Astrocyte (in vitro differentiated cells and primary cell): ENCODE data around the gene RIPOR2. TPM values are rescaled to one million over a fixed set of nuclear protein-coding genes. Genes with fewer than 3 reads are reported as not detected.

Experiments
- DNase-seq: peaks from one replicate; pipeline ENCODE4 v3.0.0-alpha.2; 2010; ENCODE audit warnings: low read depth
- FAIRE-seq: peaks from 2 replicates; lab custom pipeline; 2011; peaks lifted over from hg19 to GRCh38; lab: Jason Lieb, UNC
- H2AFZ ChIP-seq: 2 replicates; pipeline ENCODE4 v1.6.0; 2012; ENCODE audit warnings: low read depth, low read length, inconsistent platforms
- H3K27ac ChIP-seq: 2 replicates; pipeline ENCODE4 v1.5.1; 2011; ENCODE audit warnings: low read depth, low read length, inconsistent platforms
- H3K27me3 ChIP-seq: 2 replicates; pipeline ENCODE4 v1.6.0; 2011; ENCODE audit warnings: low read length, inconsistent platforms; ENCODE audit not compliant: insufficient read depth
- H3K36me3 ChIP-seq: 2 replicates; pipeline ENCODE4 v1.5.1; 2011; ENCODE audit warnings: low read length, inconsistent platforms; ENCODE audit not compliant: insufficient read depth
- H3K4me1 ChIP-seq: 2 replicates; pipeline ENCODE4 v1.5.1; 2011; ENCODE audit warnings: low read length, inconsistent platforms; ENCODE audit not compliant: insufficient read depth
- H3K4me2 ChIP-seq: 2 replicates; pipeline ENCODE4 v1.6.0; 2012; ENCODE audit warnings: low read length, inconsistent platforms
- H3K4me3 ChIP-seq: 2 replicates; pipeline ENCODE4 v1.5.1; 2011; ENCODE audit warnings: low read depth, mild to moderate bottlenecking, low read length, inconsistent platforms; ENCODE audit not compliant: insufficient read depth
- H3K79me2 ChIP-seq: 2 replicates; pipeline ENCODE4 v1.6.0; 2012; ENCODE audit warnings: mild to moderate bottlenecking, low read length, inconsistent platforms; ENCODE audit not compliant: insufficient read depth
- H3K9ac ChIP-seq: 2 replicates; pipeline ENCODE4 v1.6.0; 2012; ENCODE audit warnings: mild to moderate bottlenecking, low read length, inconsistent platforms
- H3K9me3 ChIP-seq: 2 replicates; pipeline ENCODE4 v1.5.1; 2012; ENCODE audit warnings: low read depth, mild to moderate bottlenecking, low read length, inconsistent platforms; ENCODE audit not compliant: insufficient read depth
- H4K20me1 ChIP-seq: 2 replicates; pipeline ENCODE4 v1.6.0; 2012; ENCODE audit warnings: low read length, inconsistent platforms; ENCODE audit not compliant: insufficient read depth
- H3K27ac Mint-ChIP-seq: one replicate; pipeline ENCODE4 v1.8.0; 2021; ENCODE audit warnings: mild to moderate bottlenecking, mixed read lengths; ENCODE audit not compliant: unreplicated experiment
- H3K27me3 Mint-ChIP-seq: one replicate; pipeline ENCODE4 v1.8.0; 2021; ENCODE audit warnings: low read depth, mixed read lengths; ENCODE audit not compliant: unreplicated experiment
- H3K36me3 Mint-ChIP-seq: one replicate; pipeline ENCODE4 v1.8.0; 2021; ENCODE audit warnings: low read depth, mixed read lengths; ENCODE audit not compliant: unreplicated experiment
- H3K4me1 Mint-ChIP-seq: one replicate; pipeline ENCODE4 v1.8.0; 2021; ENCODE audit warnings: low read depth, mixed read lengths; ENCODE audit not compliant: unreplicated experiment
- H3K4me3 Mint-ChIP-seq: one replicate; pipeline ENCODE4 v1.8.0; 2021; ENCODE audit warnings: mild to moderate bottlenecking, moderate library complexity, mixed read lengths; ENCODE audit not compliant: unreplicated experiment
- H3K9me3 Mint-ChIP-seq: one replicate; pipeline ENCODE4 v1.8.0; 2021; ENCODE audit warnings: mild to moderate bottlenecking, mixed read lengths; ENCODE audit not compliant: unreplicated experiment
- CTCF ChIP-seq: IDR thresholded peaks from 2 replicates; pipeline ENCODE4 v1.5.1; 2011; ENCODE audit warnings: low read depth, mild to moderate bottlenecking, inconsistent platforms, low read length, moderate library complexity; ENCODE audit not compliant: insufficient read depth
- EZH2 ChIP-seq: IDR thresholded peaks from 2 replicates; pipeline ENCODE4 v1.6.1; 2012; ENCODE audit warnings: mild to moderate bottlenecking, low read length, inconsistent platforms; ENCODE audit not compliant: insufficient read depth
- total RNA-seq: library from RNA; stranded (reverse); gene quantifications from 2 replicates; pipeline ENCODE4 v1.2.1, GENCODE V29; 2021

RIPOR2 gene
- total RNA-seq, 1 donor from 2014 or later = 0.95 TPM

- no peaks in the 10 kb centered on the region for H4K20me1 ChIP-seq
- no peak overlapping the region for H3K4me3 ChIP-seq
- peaks cover 8% of the 10 kb centered on the region for H3K27me3 ChIP-seq
- H3K27ac Mint-ChIP-seq = no peak overlapping the region
- DNase-seq (no peak), FAIRE-seq (no peak)
- no peak overlapping the region for H3K9ac ChIP-seq
- peak overlapping the region; percentile 43 for H3K4me2 ChIP-seq
- no peaks in the 10 kb centered on the region for H3K79me2 ChIP-seq
- no peak for TF ChIP-seq EZH2
- no peak for TF ChIP-seq CTCF
- no peak overlapping the region for H2AFZ ChIP-seq
- no peak overlapping the region for H3K4me3 Mint-ChIP-seq
- no peak overlapping the region for H3K27ac ChIP-seq
- H3K36me3 ChIP-seq = no peaks in the 10 kb centered on the region
- H3K4me1 ChIP-seq = peaks cover 6% of the 10 kb centered on the region
- H3K9me3 ChIP-seq = no peaks in the 10 kb centered on the region
- H3K27me3 Mint-ChIP-seq = peaks cover 45% of the 10 kb centered on the region
- peaks cover 3% of the 10 kb centered on the region for H3K4me1 Mint-ChIP-seq
- H3K9me3 Mint-ChIP-seq = peaks cover 2% of the 10 kb centered on the region
- no peaks in the 10 kb centered on the region for H3K36me3 Mint-ChIP-seq
Measured at GRCh38 chr6:24908650-24909035, 27.1 kb downstream of the RIPOR2 start.

GRCh38 chr6:24907919-24908649 lies 27.7 kb downstream of the RIPOR2 start:
- Histone ChIP-seq H3K4me2 (peak overlapping the region; percentile 43), H3K27me3 (peaks cover 8% of the 10 kb centered on the region), H3K27ac (no peak overlapping the region), H3K4me1 (peaks cover 8% of the 10 kb centered on the region), H3K79me2 (no peaks in the 10 kb centered on the region), H3K9me3 (no peaks in the 10 kb centered on the region), H3K4me3 (no peak overlapping the region), H4K20me1 (no peaks in the 10 kb centered on the region), H3K36me3 (no peaks in the 10 kb centered on the region), H3K9ac (no peak overlapping the region), H2AFZ (no peak overlapping the region)
- Mint-ChIP-seq H3K4me3 (no peak overlapping the region), H3K9me3 (peaks cover 2% of the 10 kb centered on the region), H3K27ac (no peak overlapping the region), H3K4me1 (peaks cover 3% of the 10 kb centered on the region), H3K36me3 (no peaks in the 10 kb centered on the region), H3K27me3 (peaks cover 39% of the 10 kb centered on the region)
- DNase-seq (no peak), FAIRE-seq (no peak)
- no peak for TF ChIP-seq CTCF
- no peak for TF ChIP-seq EZH2

GRCh38 chr6:24906314-24906713 lies 29.4 kb downstream of the RIPOR2 start:
- Histone ChIP-seq H3K4me2 (no peak overlapping the region), H3K79me2 (no peaks in the 10 kb centered on the region), H3K4me3 (no peak overlapping the region), H4K20me1 (no peaks in the 10 kb centered on the region), H3K27me3 (peaks cover under 1% of the 10 kb centered on the region), H3K9ac (no peak overlapping the region), H3K27ac (no peak overlapping the region), H3K4me1 (peaks cover 15% of the 10 kb centered on the region), H2AFZ (no peak overlapping the region), H3K36me3 (no peaks in the 10 kb centered on the region), H3K9me3 (no peaks in the 10 kb centered on the region)
- no peak for TF ChIP-seq CTCF
- TF ChIP-seq EZH2 = no peak
- Mint-ChIP-seq H3K36me3 (no peaks in the 10 kb centered on the region), H3K9me3 (peaks cover 5% of the 10 kb centered on the region), H3K4me1 (peaks cover 5% of the 10 kb centered on the region), H3K27ac (no peak overlapping the region), H3K27me3 (peaks cover 21% of the 10 kb centered on the region), H3K4me3 (no peak overlapping the region)
- FAIRE-seq (no peak), DNase-seq (no peak)
